Gastrocnemius medialis (tissue), 4 donors: ENCODE data around the gene MED23.

ENCODE experiments used
- CTCF ChIP-seq, 5 experiments: fragments of 450-650 bp in 3 of 5; fragments of 200-600 bp in 2 of 5; sonication (generic) in 2 of 5; IDR thresholded peaks in 4 of 5; conservative IDR thresholded peaks in 1 of 5; 1 replicate in 4 of 5; 2 replicates in 1 of 5; pipeline ENCODE4 v1.5.1; 2016 to 2019; ENCODE audit warnings: antibody characterized with exemption in 5 of 5, mild to moderate bottlenecking in 3 of 5, moderate library complexity in 3 of 5
- POLR2A ChIP-seq, 2 donors: fragments of 450-650 bp; IDR thresholded peaks; one replicate each; pipeline ENCODE4 v1.6.1; 2017; ENCODE audit warnings: antibody characterized with exemption in 2 of 2, mild to moderate bottlenecking in 2 of 2, moderate library complexity in 2 of 2

GRCh38 chr6:131655951-131656350, 27.9 kb upstream of the MED23 start:
- TF ChIP-seq CTCF (IDR thresholded peaks at IDR 0.05 in 4 of 5, conservative IDR thresholded peaks at IDR 0.05 in 1 of 5) (no peak), POLR2A (IDR thresholded peaks at IDR 0.05) (no peak)
